ENCODE measurements around the gene CENPB.
"Not testable (repeated sequence)": the region's sequence is repeated elsewhere in the genome, so short reads cannot be mapped to it uniquely, and the experiment has no call there.

Gene CENPB

GRCh38 chr20:3811467-3812258 lies 25.1 kb upstream of the CENPB start:
- DNase-seq: peak; percentile 99

- no peak for DNase-seq
Observed at GRCh38 chr20:3808544-3808943, 22.0 kb upstream of the CENPB start.

- no peak for DNase-seq
Observed at GRCh38 chr20:3804781-3805180, 18.2 kb upstream of the CENPB start.

GRCh38 chr20:3804254-3804751 lies 17.8 kb upstream of the CENPB start:
- DNase-seq: no peak

GRCh38 chr20:3803854-3804253 lies 17.3 kb upstream of the CENPB start:
- no peak for DNase-seq

DNA sequence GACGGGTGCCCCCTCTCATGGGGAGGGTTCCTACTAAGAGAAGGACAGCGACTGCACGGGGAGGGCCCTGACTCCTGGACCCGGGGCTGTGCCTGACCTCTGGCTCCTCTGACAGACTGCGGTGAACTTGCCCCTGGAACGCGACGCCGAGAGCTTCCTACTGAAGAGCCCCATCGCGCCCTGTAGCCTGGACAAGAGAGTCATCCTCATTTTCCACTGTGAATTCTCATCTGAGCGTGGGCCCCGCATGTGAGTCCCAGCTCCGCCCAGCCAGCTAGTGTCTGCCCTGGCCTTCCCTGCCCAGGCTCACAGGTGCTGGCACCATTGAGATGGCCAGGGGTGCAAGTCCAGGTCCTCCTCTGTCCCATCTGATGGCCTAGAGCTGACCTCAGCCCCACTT lies 16.7 kb upstream of the CENPB start:
- DNase-seq: no peak

- no peak for DNase-seq
Observed at GRCh38 chr20:3802524-3803239, 16.1 kb upstream of the CENPB start.

DNA sequence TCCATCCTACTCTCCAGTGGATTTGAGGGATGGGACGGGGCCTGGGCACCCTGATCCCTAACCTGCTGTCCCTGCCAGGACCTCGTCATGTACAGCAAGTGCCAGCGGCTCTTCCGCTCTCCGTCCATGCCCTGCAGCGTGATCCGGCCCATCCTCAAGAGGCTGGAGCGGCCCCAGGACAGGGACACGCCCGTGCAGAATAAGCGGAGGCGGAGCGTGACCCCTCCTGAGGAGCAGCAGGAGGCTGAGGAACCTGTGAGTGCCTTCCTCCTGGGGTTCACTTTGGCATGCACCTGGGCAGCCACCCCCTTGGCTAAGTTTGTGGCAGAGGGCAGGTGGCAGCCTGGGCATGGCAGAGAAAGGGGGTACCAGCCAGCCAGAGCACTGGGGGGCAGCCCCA lies 15.3 kb upstream of the CENPB start:
- no peak for DNase-seq

GRCh38 chr20:3801299-3801698 lies 14.8 kb upstream of the CENPB start:
- DNase-seq: no peak

DNA sequence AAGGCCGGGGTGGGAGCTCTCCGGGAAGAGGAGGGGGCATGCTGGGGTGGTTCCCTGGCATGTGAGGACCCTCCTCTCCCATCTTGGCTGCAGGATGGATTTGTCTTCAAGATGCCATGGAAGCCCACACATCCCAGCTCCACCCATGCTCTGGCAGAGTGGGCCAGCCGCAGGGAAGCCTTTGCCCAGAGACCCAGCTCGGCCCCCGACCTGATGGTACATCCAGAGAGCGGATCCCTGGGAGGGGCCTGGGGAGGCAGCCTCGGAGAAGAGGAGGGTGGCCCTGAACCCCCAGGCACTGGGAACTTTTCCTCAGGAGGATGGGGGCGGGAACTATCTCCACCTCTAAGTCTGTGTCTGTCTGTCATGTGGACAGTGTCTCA lies 14.3 kb upstream of the CENPB start:
- no peak for DNase-seq

DNA sequence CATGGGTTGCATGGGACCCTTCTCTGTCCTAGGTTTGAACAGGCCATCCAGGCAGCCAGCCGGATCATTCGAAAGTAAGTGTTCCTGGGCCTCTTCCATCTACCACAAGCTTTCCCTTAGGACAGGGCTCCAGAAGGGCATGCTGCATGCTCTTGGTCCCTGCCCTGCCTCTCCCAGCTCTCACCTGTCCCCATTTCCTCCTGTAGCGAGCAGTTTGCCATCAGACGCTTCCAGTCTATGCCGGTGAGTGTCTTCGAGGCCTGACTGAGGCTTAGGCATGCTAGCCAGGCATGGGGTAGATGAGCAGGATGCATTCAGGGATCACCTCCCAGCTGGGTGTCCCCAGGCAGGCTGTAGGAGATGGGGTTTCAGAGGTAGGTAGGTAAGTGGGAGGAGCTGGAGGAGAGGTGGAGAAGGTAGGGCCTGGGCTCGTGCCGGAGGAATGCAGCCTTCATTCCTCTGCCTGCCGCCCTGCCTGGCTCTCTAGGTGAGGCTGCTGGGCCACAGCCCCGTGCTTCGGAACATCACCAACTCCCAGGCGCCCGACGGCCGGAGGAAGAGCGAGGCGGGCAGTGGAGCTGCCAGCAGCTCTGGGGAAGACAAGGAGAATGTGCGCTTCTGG lies 13.8 kb upstream of the CENPB start:
- no peak for DNase-seq

DNA sequence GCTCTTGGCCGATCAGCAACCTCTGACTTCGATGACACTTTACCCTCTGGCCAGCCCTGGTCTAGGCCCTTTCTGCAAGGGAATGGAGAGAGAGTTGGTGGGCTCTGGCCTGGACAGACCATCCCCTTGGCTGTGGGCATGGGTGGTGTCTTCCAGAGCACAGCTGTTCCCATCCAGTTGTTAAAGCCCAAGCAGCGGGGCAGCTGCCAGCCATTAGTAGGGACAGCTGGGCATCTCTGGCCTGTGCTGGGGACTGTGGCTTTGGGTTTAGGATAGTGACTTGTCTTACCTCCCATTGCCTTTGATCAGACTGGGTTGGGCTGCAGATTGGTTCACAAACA lies 12.3 kb upstream of the CENPB start:
- no peak for DNase-seq

- DNase-seq: no peak
Observed at GRCh38 chr20:3798373-3798768, 11.8 kb upstream of the CENPB start.

- DNase-seq: no peak
Observed at GRCh38 chr20:3797592-3798372, 11.2 kb upstream of the CENPB start.

DNA sequence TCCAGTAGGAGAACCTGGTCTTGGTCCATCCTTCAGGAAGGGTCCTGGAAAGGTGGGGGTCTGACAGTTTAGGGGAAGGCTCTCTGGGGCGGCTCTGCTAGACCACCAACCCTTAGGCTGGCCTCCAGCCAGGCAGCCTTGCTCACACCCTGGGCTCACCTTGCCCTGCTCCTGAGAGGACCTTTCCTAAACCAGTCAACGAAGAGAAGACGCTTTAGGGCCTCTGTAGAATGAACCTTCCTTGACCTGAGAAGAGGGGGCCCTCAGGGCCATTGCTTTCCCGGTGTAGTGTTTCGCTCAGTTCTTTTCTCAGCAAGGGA lies 10.6 kb upstream of the CENPB start:
- no peak for DNase-seq

DNA sequence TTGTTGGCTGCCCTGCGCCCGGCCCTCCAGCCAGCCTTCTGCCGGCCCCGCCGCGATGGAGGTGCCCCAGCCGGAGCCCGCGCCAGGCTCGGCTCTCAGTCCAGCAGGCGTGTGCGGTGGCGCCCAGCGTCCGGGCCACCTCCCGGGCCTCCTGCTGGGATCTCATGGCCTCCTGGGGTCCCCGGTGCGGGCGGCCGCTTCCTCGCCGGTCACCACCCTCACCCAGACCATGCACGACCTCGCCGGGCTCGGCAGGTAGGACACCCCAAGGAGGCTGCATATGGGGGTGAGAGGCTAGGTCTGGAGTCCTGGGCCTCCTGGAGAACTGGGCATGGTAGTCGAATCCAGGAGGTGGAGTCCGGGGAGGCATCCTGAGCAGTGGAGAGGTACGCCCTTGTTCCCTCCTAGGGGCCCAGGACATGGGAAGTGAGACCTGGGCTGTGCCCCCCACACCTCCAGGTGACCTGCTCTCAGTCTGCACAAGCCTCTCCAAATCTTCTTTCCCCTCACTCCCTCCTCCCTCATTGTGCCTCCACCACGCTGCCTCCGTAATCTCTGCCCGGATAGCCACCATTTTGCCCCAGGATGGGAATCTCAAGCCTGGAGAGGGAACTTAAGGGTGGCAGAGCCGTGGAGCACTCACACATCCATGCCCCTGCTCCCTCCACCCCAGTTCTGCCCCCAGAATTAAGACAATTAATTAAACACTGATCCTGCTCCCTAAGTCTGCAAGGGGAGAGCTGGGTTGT lies 10.1 kb upstream of the CENPB start:
- DNase-seq: no peak

- DNase-seq: peak; percentile 89
Observed at GRCh38 chr20:3795511-3796468, 9.2 kb upstream of the CENPB start, which contains the start of gene CDC25B. CDC25B (plus strand) TSS chr20:3796310; CDS start chr20:3796532, 222 bp downstream.

GRCh38 chr20:3794701-3795420 lies 8.3 kb upstream of the CENPB start:
- DNase-seq: no peak

GRCh38 chr20:3794168-3794567 lies 7.6 kb upstream of the CENPB start:
- DNase-seq: not testable (repeated sequence)

DNA sequence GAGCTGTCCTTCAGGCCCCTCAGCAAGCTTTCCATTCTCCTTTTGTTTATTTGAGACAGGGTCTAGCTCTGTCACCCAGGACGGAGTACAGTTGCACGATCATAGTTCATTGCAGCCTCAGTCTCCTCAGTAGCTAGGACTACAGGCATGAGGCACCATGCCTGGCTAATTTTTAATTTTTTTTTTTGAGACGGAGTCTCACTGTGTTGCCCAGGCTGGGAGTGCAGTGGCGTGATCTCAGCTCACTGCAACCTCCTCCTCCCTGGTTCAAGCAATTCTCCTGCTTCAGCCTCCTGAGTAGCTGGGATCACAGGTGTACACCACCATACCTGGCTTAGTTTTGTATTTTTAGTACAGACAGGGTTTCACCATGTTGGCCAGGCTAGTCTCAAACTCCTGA lies 2.7 kb upstream of the CENPB start:
- not testable (repeated sequence) for DNase-seq

Data from fibroblast of upper back skin (primary cell).